Measurements from ENCODE around the gene SPDEF. TPM values are rescaled to one million over a fixed set of nuclear protein-coding genes. Genes with fewer than 3 reads are reported as not detected.
A peak's percentile ranks its signal among the peaks of the same experiment; 100 is the strongest.

The SPDEF gene
- total RNA-seq, 1 donor from 2014 or later: not detected

DNA sequence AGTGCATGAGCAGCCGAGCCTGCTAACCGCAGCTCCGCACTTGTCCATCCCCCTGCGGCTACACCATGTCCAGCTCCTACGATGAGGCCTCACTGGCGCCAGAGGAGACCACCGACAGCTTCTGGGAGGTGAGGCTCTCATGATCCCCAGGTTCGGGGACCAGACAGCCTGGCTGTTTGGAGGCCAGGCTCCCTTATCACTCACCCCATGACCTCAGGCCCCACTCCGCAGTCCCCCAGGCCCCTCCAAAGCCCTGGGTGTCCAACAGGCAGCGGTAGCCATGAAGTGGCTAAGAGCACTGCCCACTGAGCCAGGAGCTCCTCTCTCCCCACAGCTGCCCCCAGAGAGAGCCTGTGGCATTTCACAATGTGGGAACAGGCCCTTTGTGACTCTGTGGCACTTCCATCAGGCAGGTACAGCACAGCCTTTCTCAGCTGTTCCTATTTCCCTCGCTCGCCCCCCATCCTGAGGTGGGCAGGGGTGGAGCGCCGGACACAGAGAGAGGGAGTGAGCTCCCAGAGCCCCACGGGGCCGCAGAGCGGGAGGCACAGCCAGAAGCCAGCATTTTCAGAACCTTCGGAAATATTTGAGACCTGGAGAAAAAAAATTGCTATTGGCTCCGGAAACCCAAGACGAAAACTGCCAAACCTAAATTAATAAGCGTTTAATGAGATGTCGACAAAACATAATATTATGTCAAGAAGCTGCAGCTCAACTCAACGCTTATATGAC lies 29.7 kb downstream of the SPDEF start:
- H3K36me3 ChIP-seq: no peaks in the 10 kb centered on the region
- H3K4me1 ChIP-seq: peaks cover 12% of the 10 kb centered on the region
- no peaks in the 10 kb centered on the region for H3K27me3 ChIP-seq
- DNase-seq (ENCODE audit: extremely low spot score in 2 of 2): no peak
- TF ChIP-seq, protein P1, sequence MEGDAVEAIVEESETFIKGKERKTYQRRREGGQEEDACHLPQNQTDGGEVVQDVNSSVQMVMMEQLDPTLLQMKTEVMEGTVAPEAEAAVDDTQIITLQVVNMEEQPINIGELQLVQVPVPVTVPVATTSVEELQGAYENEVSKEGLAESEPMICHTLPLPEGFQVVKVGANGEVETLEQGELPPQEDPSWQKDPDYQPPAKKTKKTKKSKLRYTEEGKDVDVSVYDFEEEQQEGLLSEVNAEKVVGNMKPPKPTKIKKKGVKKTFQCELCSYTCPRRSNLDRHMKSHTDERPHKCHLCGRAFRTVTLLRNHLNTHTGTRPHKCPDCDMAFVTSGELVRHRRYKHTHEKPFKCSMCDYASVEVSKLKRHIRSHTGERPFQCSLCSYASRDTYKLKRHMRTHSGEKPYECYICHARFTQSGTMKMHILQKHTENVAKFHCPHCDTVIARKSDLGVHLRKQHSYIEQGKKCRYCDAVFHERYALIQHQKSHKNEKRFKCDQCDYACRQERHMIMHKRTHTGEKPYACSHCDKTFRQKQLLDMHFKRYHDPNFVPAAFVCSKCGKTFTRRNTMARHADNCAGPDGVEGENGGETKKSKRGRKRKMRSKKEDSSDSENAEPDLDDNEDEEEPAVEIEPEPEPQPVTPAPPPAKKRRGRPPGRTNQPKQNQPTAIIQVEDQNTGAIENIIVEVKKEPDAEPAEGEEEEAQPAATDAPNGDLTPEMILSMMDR (IDR thresholded peaks at IDR 0.05): no peak
- TF ChIP-seq POLR2AphosphoS5 (IDR thresholded peaks at IDR 0.05; ENCODE audit: insufficient read depth in 1 of 2, low read depth in 1 of 2) (no peak), POLR2A (IDR thresholded peaks at IDR 0.05) (no peak)
- H3K27ac ChIP-seq: peak overlapping the region; percentile 72
- intact Hi-C loops (cut with DNase I): loop anchor here (5.0 kb wide), 1 partner anchor 91 kb away; no protein-coding TSS in a partner anchor
- H3K9me3 ChIP-seq: no peaks in the 10 kb centered on the region
- peak overlapping the region; percentile 22 to 39 for H3K4me3 ChIP-seq

DNA sequence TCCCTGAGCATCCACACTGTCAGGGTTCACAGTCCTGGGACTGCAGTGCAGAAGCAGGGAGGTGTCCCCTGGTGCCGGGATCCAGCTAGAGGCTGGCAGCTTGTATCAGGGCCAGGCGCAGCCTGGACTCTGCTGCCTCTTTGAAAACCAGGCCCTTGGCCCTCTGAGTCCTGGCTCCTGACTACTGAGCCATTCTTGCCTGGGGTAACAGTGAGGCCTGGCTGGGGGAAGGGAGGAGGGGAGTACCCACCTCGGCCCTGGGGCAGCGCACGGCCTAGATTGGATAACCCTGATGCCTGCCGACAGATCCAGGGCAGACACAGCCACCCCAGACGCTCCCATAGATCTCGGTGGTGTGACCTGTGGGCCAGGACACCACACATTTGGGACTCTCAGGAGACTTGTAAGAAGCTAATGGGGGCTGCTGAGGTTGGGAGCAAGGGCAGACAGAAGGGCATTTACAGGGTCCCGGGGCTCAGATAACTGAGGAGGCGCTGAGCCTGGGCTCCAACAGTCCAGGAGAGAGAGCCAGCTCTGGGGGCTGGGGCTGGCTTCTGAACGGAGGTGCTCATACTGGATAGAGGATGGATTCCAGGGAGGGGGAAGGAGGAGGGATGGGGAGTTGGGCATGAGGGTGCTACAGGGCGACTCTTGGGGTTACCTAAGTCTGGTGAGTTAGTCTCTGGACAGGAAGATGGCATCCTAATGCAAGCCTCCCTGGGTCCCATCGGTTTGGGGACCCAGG lies 30.5 kb downstream of the SPDEF start:
- TF ChIP-seq POLR2AphosphoS5 (IDR thresholded peaks at IDR 0.05; ENCODE audit: insufficient read depth in 1 of 2, low read depth in 1 of 2) (no peak), POLR2A (IDR thresholded peaks at IDR 0.05) (no peak)
- TF ChIP-seq, protein P1 (IDR thresholded peaks at IDR 0.05): no peak
- peaks cover 12% of the 10 kb centered on the region for H3K4me1 ChIP-seq
- no peaks in the 10 kb centered on the region for H3K27me3 ChIP-seq
- no peaks in the 10 kb centered on the region for H3K9me3 ChIP-seq
- no peaks in the 10 kb centered on the region for H3K36me3 ChIP-seq
- H3K27ac ChIP-seq: peak overlapping the region; percentile 72
- intact Hi-C loops (cut with DNase I): loop anchor here (5.0 kb wide), 1 partner anchor 92 kb away; no protein-coding TSS in a partner anchor
- no peak for DNase-seq (ENCODE audit: extremely low spot score in 2 of 2)
- no peak overlapping the region for H3K4me3 ChIP-seq

DNA sequence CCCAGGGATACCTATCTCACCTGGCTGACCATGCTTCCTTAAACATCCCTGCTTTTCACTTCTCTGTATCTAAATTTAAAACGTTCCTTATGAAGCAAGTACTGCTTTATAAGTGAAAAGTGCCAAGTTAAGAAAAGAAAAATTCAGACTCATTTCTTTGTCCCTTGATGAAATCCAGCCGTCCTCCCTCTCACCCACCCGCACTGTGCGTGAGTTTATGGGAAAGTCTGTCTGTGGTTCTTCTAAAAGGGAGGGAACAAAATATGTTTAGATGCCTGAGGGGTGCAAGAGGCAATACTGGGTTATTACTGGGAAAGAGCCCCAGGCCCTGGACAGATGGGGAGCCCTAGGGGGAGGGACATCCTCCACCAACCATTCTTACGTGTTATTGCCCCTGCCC lies 31.2 kb downstream of the SPDEF start:
- TF ChIP-seq, protein P1 (IDR thresholded peaks at IDR 0.05): no peak
- TF ChIP-seq POLR2AphosphoS5 (IDR thresholded peaks at IDR 0.05; ENCODE audit: insufficient read depth in 1 of 2, low read depth in 1 of 2) (no peak), POLR2A (IDR thresholded peaks at IDR 0.05) (no peak)
- Histone ChIP-seq H3K36me3 (no peaks in the 10 kb centered on the region), H3K27me3 (no peaks in the 10 kb centered on the region), H3K4me1 (peaks cover 12% of the 10 kb centered on the region), H3K4me3 (no peak overlapping the region), H3K9me3 (no peaks in the 10 kb centered on the region), H3K27ac (peak overlapping the region; percentile 72)
- no peak for DNase-seq (ENCODE audit: extremely low spot score in 2 of 2)
- intact Hi-C loops (cut with DNase I): loop anchor here (5.0 kb wide), 1 partner anchor 92 kb away; no protein-coding TSS in a partner anchor

DNA sequence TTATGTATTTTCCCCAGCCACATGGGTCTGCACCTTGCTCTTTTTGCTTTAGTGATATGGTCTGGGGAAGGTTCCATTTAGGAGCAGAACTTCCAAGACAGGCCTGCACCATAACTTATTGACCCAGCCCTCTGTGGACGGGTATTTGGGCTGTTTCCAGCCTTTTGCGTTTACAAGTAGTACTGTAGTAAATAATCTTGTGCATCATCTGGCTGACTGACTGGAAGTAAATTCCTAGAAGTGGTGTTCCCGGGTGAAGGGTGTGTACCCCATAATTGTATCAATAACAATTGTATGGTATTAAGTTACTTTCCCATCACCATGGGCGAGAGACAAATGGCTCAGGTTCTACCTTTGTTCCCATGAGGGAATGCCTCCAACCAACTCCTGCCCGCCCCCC lies 31.6 kb downstream of the SPDEF start:
- H3K4me1 ChIP-seq: peaks cover 12% of the 10 kb centered on the region
- H3K4me3 ChIP-seq: no peak overlapping the region
- H3K27me3 ChIP-seq: no peaks in the 10 kb centered on the region
- peak overlapping the region; percentile 72 for H3K27ac ChIP-seq
- H3K36me3 ChIP-seq: no peaks in the 10 kb centered on the region
- intact Hi-C loops (cut with DNase I): no loop called here
- TF ChIP-seq, protein P1 (IDR thresholded peaks at IDR 0.05): no peak
- TF ChIP-seq POLR2AphosphoS5 (IDR thresholded peaks at IDR 0.05; ENCODE audit: insufficient read depth in 1 of 2, low read depth in 1 of 2) (no peak), POLR2A (IDR thresholded peaks at IDR 0.05) (no peak)
- no peaks in the 10 kb centered on the region for H3K9me3 ChIP-seq
- DNase-seq (ENCODE audit: extremely low spot score in 2 of 2): no peak

All from vagina (tissue), 2 donors.